ENCODE results near the gene TXNDC12. TPM values are rescaled to one million over a fixed set of nuclear protein-coding genes. Genes with fewer than 3 reads are reported as not detected.

TXNDC12 gene
- total RNA-seq, 1 donor from 2014 or later, result 49.9 TPM

DNA sequence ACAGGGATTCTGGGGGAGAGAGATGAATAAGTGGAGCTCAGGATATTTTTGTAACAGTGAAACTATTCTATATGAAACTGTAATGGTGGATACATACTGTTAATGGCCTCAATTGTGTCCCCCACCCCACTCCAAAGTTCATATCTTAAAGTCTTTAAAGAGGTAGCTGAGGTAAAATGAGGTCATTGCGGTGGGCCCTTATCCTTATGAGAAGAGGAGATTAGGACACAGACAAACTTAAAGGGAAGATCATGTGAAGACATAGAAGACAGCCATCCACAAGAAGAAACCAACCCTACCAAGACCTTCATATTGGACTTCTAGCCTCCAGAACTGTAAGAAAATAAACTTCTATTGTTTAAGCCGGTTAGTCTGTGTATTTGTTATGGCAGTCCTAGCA, 9.8 kb downstream of the TXNDC12 start:
- Mint-ChIP-seq H3K36me3 (ENCODE audit: low read depth, unreplicated experiment) (no peaks in the 10 kb centered on the region), H3K9me3 (ENCODE audit: unreplicated experiment) (no peaks in the 10 kb centered on the region), H3K27ac (ENCODE audit: unreplicated experiment) (no peak overlapping the region), H3K27me3 (ENCODE audit: unreplicated experiment) (no peaks in the 10 kb centered on the region), H3K4me3 (ENCODE audit: unreplicated experiment) (no peak overlapping the region), H3K4me1 (ENCODE audit: unreplicated experiment) (no peaks in the 10 kb centered on the region)
- TF ChIP-seq CTCF (IDR thresholded peaks at IDR 0.05; ENCODE audit: unreplicated experiment), result no peak
- DNase-seq (ENCODE audit: low spot score), result no peak

GRCh38 chr1:52041551-52042185, 13.3 kb downstream of the TXNDC12 start:
- H3K27ac Mint-ChIP-seq (ENCODE audit: unreplicated experiment), result no peak overlapping the region
- H3K27me3 Mint-ChIP-seq (ENCODE audit: unreplicated experiment), result no peaks in the 10 kb centered on the region
- no peaks in the 10 kb centered on the region for H3K4me1 Mint-ChIP-seq (ENCODE audit: unreplicated experiment)

DNA sequence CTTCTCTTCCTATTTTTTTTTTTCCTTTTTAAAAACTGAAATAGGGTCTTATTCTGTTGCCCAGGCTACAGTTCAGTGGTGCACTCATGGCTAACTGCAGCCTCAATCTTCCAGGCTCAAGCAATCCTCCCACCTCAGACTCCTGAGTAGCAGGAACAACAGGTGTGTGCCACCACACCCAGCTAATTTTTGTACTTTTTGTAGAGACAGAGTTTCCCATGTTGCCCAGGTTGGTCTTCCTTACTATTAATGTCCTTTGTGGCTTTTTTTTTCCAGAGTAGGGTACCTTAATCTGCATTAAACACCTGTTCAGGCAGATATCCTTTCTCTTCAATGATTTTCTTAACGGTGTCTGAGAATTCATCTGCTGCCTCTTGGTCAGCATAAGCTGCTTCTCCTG, 17.1 kb downstream of the TXNDC12 start:
- Mint-ChIP-seq H3K4me3 (ENCODE audit: unreplicated experiment) (peak overlapping the region; percentile 11), H3K4me1 (ENCODE audit: unreplicated experiment) (peaks cover 7% of the 10 kb centered on the region), H3K36me3 (ENCODE audit: low read depth, unreplicated experiment) (no peaks in the 10 kb centered on the region), H3K9me3 (ENCODE audit: unreplicated experiment) (no peaks in the 10 kb centered on the region), H3K27ac (ENCODE audit: unreplicated experiment) (no peak overlapping the region), H3K27me3 (ENCODE audit: unreplicated experiment) (peaks cover 7% of the 10 kb centered on the region)
- TF ChIP-seq CTCF (IDR thresholded peaks at IDR 0.05; ENCODE audit: unreplicated experiment), result no peak
- no peak for DNase-seq (ENCODE audit: low spot score)

More at GRCh38 chr1:52041551-52042185, 13.3 kb downstream of the TXNDC12 start:
- Mint-ChIP-seq H3K36me3 (ENCODE audit: low read depth, unreplicated experiment) (no peaks in the 10 kb centered on the region), H3K4me3 (ENCODE audit: unreplicated experiment) (no peak overlapping the region), H3K9me3 (ENCODE audit: unreplicated experiment) (no peaks in the 10 kb centered on the region)
- DNase-seq (ENCODE audit: low spot score), result no peak
- TF ChIP-seq CTCF (IDR thresholded peaks at IDR 0.05; ENCODE audit: unreplicated experiment), result no peak

- Mint-ChIP-seq H3K27me3 (ENCODE audit: unreplicated experiment) (peaks cover 7% of the 10 kb centered on the region), H3K36me3 (ENCODE audit: low read depth, unreplicated experiment) (no peaks in the 10 kb centered on the region), H3K9me3 (ENCODE audit: unreplicated experiment) (no peaks in the 10 kb centered on the region), H3K4me1 (ENCODE audit: unreplicated experiment) (peaks cover 8% of the 10 kb centered on the region), H3K4me3 (ENCODE audit: unreplicated experiment) (no peak overlapping the region), H3K27ac (ENCODE audit: unreplicated experiment) (no peak overlapping the region)
- no peak for TF ChIP-seq CTCF (IDR thresholded peaks at IDR 0.05; ENCODE audit: unreplicated experiment)
- no peak for DNase-seq (ENCODE audit: low spot score)
Observed at GRCh38 chr1:52037402-52037814, 17.6 kb downstream of the TXNDC12 start.

DNA sequence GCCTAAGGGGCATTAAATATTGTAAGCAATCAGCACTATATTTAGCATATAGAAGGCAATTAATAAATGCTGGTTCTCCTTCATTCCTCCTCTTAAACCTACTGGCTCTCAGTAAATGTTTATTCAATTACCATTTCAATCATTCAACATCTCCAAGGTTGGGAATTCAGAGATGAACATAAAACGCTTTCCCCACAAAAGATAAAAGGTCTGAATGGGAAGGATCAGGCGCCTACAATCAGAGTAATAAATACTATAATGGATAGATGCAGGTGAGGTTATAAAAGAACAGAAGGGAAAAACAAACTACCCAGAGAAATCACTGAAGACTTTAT, 21.0 kb downstream of the TXNDC12 start:
- H3K27me3 Mint-ChIP-seq (ENCODE audit: unreplicated experiment), result peaks cover 9% of the 10 kb centered on the region
- peak overlapping the region; percentile 92 for H3K4me3 Mint-ChIP-seq (ENCODE audit: unreplicated experiment)
- no peak for DNase-seq (ENCODE audit: low spot score)
- peaks cover 25% of the 10 kb centered on the region for H3K4me1 Mint-ChIP-seq (ENCODE audit: unreplicated experiment)
- no peak for TF ChIP-seq CTCF (IDR thresholded peaks at IDR 0.05; ENCODE audit: unreplicated experiment)
- peak overlapping the region; percentile 97 for H3K27ac Mint-ChIP-seq (ENCODE audit: unreplicated experiment)
- H3K36me3 Mint-ChIP-seq (ENCODE audit: low read depth, unreplicated experiment), result no peaks in the 10 kb centered on the region
- H3K9me3 Mint-ChIP-seq (ENCODE audit: unreplicated experiment), result no peaks in the 10 kb centered on the region
